A172 (cell line): ENCODE data around the gene SPAG7. TPM values are rescaled to one million over a fixed set of nuclear protein-coding genes. Genes with fewer than 3 reads are reported as not detected.

ENCODE experiments used
- DNase-seq: peaks from one replicate; pipeline ENCODE4 v3.0.0-alpha.2; 2015; ENCODE audit warnings: low spot score
- total RNA-seq: library from RNA; depleted of rRNA; stranded (reverse); fragments of >200 nt; shearing (Covaris generic); gene quantifications from 2 replicates; pipeline ENCODE4 v1.2.3, GENCODE V29; 2014

The SPAG7 gene
- total RNA-seq, 1 experiment from 2014 or later = 74.4 TPM

GRCh38 chr17:4974115-4974670, 6.6 kb upstream of the SPAG7 start:
- DNase-seq = no peak

GRCh38 chr17:4973256-4974114, 5.9 kb upstream of the SPAG7 start:
- DNase-seq = no peak

GRCh38 chr17:4972752-4973151, 5.1 kb upstream of the SPAG7 start:
- no peak for DNase-seq

GRCh38 chr17:4972322-4972721, 4.7 kb upstream of the SPAG7 start:
- no peak for DNase-seq

GRCh38 chr17:4971826-4972225, 4.2 kb upstream of the SPAG7 start:
- DNase-seq = no peak

GRCh38 chr17:4970273-4970672, 2.7 kb upstream of the SPAG7 start:
- DNase-seq = no peak

- no peak for DNase-seq
Observed at GRCh38 chr17:4969551-4970173, 2.0 kb upstream of the SPAG7 start.

GRCh38 chr17:4969047-4969550, 1.5 kb upstream of the SPAG7 start:
- peak; percentile 51 for DNase-seq

- no peak for DNase-seq
Observed at GRCh38 chr17:4968486-4969046, 949 bp upstream of the SPAG7 start.

GRCh38 chr17:4966844-4967538, 626 bp downstream of the SPAG7 start:
- peak; percentile 100 for DNase-seq

GRCh38 chr17:4965311-4965986, 2.2 kb downstream of the SPAG7 start:
- DNase-seq = no peak

GRCh38 chr17:4960279-4960922, 7.2 kb downstream of the SPAG7 start:
- no peak for DNase-seq

GRCh38 chr17:4959261-4959965, 8.2 kb downstream of the SPAG7 start:
- DNase-seq = no peak

- DNase-seq = no peak
Observed at GRCh38 chr17:4958102-4958501, 9.5 kb downstream of the SPAG7 start.

- no peak for DNase-seq
Observed at GRCh38 chr17:4956493-4957061, 11.0 kb downstream of the SPAG7 start.

GRCh38 chr17:4955091-4955490, 12.5 kb downstream of the SPAG7 start:
- no peak for DNase-seq

- peak; percentile 86 for DNase-seq
Observed at GRCh38 chr17:4953451-4953961, 14.1 kb downstream of the SPAG7 start.

GRCh38 chr17:4951486-4951885, 16.1 kb downstream of the SPAG7 start:
- no peak for DNase-seq

- DNase-seq = no peak
Observed at GRCh38 chr17:4950746-4951204, 16.8 kb downstream of the SPAG7 start, which contains the start of gene ENO3. TSS of gene ENO3 (plus strand) at chr17:4951119. CDS start at chr17:4951830, 711 bp downstream.
